Measurements from ENCODE around the gene ROBO1. TPM values are rescaled to one million over a fixed set of nuclear protein-coding genes. Genes with fewer than 3 reads are reported as not detected.

ROBO1 gene
- total and polyA plus RNA-seq, 12 donors: 6.4 to 144 (median 43.9) TPM

- TF ChIP-seq CTCF (IDR thresholded peaks at IDR 0.05): no peak
- no peak for TF ChIP-seq POLR2A (IDR thresholded peaks at IDR 0.05)
- no peaks in the 10 kb centered on the region for H3K27me3 ChIP-seq
- 80 to 86% (median 84%) methylated on average over 3 of the region's 3 CpGs for WGBS, 4 donors
- no peak overlapping the region for H3K27ac ChIP-seq
- intact Hi-C loops (cut with DNase I): no loop called here
- H3K4me1 ChIP-seq (replicated peaks in 1 of 2): peaks cover 0 to 4% of the 10 kb centered on the region in 2 donors
- no peaks in the 10 kb centered on the region for H3K36me3 ChIP-seq (replicated peaks in 1 of 2)
- H3K9me3 ChIP-seq (replicated peaks in 1 of 3): no peaks in the 10 kb centered on the region
- H3K4me3 ChIP-seq: no peak overlapping the region
- no peak for DNase-seq
Measured at GRCh38 chr3:78912687-78913086, 855.1 kb downstream of the ROBO1 start.

GRCh38 chr3:78912259-78912658 is 855.5 kb downstream of the ROBO1 start:
- Histone ChIP-seq H3K9me3 (replicated peaks in 1 of 3) (no peaks in the 10 kb centered on the region), H3K4me3 (no peak overlapping the region), H3K4me1 (replicated peaks in 1 of 2) (peaks cover 0 to under 1% of the 10 kb centered on the region in 2 donors), H3K27ac (no peak overlapping the region), H3K27me3 (no peaks in the 10 kb centered on the region), H3K36me3 (replicated peaks in 1 of 2) (no peaks in the 10 kb centered on the region)
- intact Hi-C loops (cut with DNase I): no loop called here
- DNase-seq: no peak
- WGBS, 4 donors: 79 to 86% (median 83%) methylated on average over 5 of the region's 5 CpGs
- no peak for TF ChIP-seq CTCF (IDR thresholded peaks at IDR 0.05)
- TF ChIP-seq POLR2A (IDR thresholded peaks at IDR 0.05): no peak

- H3K27ac ChIP-seq: no peak overlapping the region
- no peaks in the 10 kb centered on the region for H3K27me3 ChIP-seq
- no peak overlapping the region for H3K4me3 ChIP-seq
- H3K9me3 ChIP-seq (replicated peaks in 1 of 3): no peaks in the 10 kb centered on the region
- intact Hi-C loops (cut with DNase I): no loop called here
- H3K36me3 ChIP-seq (replicated peaks in 1 of 2): no peaks in the 10 kb centered on the region
- no peaks in the 10 kb centered on the region for H3K4me1 ChIP-seq (replicated peaks in 1 of 2)
- 83 to 91% (median 88%) methylated on average over 4 of the region's 4 CpGs for WGBS, 4 donors
- no peak for TF ChIP-seq CTCF (IDR thresholded peaks at IDR 0.05)
- TF ChIP-seq POLR2A (IDR thresholded peaks at IDR 0.05): no peak
- DNase-seq: no peak
Measured at GRCh38 chr3:78911394-78911793, 856.4 kb downstream of the ROBO1 start.

- no peaks in the 10 kb centered on the region for H3K4me1 ChIP-seq (replicated peaks in 1 of 2)
- no peak overlapping the region for H3K4me3 ChIP-seq
- 60 to 70% (median 66%) methylated on average over 3 of the region's 3 CpGs for WGBS, 4 donors
- H3K9me3 ChIP-seq (replicated peaks in 1 of 3): no peaks in the 10 kb centered on the region
- H3K27me3 ChIP-seq: no peaks in the 10 kb centered on the region
- no peak for TF ChIP-seq CTCF (IDR thresholded peaks at IDR 0.05)
- TF ChIP-seq POLR2A (IDR thresholded peaks at IDR 0.05): no peak
- intact Hi-C loops (cut with DNase I): no loop called here
- peak overlapping the region in 1 of 5 donors; percentile 17 for H3K27ac ChIP-seq
- no peaks in the 10 kb centered on the region for H3K36me3 ChIP-seq (replicated peaks in 1 of 2)
- no peak for DNase-seq
Measured at GRCh38 chr3:78908236-78908635, 859.6 kb downstream of the ROBO1 start.
